ENCODE measurements around the gene DPEP3.

DPEP3 gene

DNA sequence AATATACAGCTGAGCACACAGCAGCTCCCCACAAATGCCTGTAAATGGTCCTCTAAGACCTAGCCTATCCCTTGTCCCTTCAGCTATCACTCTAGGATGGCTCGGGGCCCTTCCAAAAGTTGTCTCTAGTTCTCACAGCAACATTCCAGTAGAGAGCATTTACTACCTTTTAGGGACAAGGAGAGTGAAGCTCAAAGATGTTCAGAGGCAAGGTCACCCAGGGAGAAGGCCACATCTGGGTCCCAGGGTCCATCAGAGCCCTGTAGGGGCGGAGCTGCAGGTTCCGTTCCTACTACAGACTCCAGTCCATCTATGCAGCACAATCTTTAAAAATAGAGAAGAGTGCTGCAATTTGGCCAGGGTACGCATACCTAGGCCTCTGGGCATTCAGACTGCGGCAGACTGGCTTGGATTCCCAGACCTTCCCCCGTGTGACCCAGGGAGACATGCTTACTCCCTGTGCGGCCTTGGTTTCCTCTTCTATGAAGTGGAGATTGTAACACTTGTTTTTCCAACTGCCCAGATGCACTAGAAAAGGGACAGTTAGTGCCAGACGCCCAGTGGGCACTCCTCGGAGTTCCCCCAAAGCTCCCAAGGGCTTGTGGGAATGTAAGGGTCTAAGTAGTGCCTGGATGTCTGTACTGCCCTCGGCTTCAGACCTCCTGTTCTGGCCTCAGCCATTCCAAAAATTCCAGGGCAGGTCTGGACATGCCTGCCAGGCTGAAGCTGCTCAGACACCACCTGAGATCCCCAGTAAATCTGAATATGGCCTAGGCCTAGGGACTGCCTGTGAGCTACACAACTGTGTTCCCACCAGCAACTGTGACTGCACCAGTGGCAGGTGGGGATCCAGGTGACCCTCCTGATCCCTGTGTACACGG, 14.4 kb downstream of the DPEP3 start:
- H3K4me3 ChIP-seq (ENCODE audit: low read length) = peak overlapping the region; percentile 82
- TF ChIP-seq, protein P1, sequence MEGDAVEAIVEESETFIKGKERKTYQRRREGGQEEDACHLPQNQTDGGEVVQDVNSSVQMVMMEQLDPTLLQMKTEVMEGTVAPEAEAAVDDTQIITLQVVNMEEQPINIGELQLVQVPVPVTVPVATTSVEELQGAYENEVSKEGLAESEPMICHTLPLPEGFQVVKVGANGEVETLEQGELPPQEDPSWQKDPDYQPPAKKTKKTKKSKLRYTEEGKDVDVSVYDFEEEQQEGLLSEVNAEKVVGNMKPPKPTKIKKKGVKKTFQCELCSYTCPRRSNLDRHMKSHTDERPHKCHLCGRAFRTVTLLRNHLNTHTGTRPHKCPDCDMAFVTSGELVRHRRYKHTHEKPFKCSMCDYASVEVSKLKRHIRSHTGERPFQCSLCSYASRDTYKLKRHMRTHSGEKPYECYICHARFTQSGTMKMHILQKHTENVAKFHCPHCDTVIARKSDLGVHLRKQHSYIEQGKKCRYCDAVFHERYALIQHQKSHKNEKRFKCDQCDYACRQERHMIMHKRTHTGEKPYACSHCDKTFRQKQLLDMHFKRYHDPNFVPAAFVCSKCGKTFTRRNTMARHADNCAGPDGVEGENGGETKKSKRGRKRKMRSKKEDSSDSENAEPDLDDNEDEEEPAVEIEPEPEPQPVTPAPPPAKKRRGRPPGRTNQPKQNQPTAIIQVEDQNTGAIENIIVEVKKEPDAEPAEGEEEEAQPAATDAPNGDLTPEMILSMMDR (IDR thresholded peaks at IDR 0.05; ENCODE audit: insufficient read depth, low read depth, low read length, missing control alignments) = no peak
- DNase-seq (ENCODE audit: low read depth) = peak; percentile 72

DNA sequence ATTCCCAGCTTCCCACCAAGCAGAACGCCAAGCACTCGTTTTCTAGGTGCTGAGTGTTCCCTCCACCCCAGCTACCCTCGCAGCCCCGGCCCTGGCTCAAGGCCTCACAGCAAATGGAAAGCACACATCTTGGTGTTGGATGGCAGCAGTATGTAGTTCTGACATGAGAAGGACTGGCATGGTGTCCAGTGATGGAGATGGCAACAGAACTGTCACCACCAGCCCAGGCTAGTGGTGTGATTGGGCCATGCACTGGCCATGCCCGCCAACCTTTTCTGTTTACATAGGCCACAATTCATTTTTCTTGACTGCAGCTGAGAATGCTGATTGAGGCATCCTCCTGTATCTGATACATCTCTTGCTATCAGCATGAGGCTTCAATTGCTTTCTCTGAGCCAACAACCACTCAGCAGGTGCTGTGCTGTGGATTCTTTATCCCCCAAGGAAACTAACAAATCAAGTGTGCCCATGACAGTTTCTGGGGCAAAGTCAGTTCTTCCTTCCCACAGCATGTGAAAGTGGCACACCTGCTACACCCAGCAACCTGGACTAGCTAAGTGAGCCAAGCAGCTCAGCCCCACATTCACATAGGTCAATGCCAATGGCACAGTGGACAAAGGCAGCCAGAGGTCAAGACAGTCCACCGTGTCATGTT, 15.7 kb downstream of the DPEP3 start:
- DNase-seq (ENCODE audit: low read depth) = no peak
- TF ChIP-seq, protein P1 (IDR thresholded peaks at IDR 0.05; ENCODE audit: insufficient read depth, low read depth, low read length, missing control alignments) = no peak
- H3K4me3 ChIP-seq (ENCODE audit: low read length) = no peak overlapping the region

DNA sequence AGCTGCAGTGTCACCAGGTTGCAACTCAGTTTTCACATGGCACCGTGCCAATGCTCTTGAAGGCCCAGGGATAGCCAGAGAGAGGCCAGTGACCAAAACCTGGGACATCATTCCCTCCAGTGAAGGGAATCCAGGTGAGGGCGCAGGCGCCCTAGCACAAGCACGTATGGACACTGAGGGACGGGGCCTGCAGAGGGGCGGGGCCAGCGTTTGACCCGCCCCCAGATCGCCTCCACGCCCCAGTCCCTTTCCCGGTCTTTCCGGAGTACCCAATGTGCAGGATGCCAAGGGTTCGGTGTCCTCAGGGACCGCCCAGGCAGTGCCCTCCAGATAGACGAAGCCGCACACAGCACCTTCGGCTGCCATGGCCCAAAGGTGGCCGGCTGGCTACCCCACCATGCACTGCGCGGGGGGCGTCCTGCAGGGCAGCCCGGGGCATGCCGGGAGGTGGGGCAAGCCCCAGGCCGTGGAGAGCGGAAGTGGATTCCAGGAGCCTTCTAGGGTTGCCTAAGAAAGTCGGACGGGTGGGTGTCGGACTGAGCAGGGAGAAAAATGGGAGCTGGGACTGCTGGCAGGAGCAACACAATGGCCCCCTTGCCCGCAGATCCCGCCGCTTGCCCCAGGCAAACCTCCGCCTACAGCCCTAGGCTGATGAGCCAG, 16.5 kb downstream of the DPEP3 start:
- no peak for DNase-seq (ENCODE audit: low read depth)
- H3K4me3 ChIP-seq (ENCODE audit: low read length) = no peak overlapping the region
- TF ChIP-seq, protein P1 (IDR thresholded peaks at IDR 0.05; ENCODE audit: insufficient read depth, low read depth, low read length, missing control alignments) = no peak

DNA sequence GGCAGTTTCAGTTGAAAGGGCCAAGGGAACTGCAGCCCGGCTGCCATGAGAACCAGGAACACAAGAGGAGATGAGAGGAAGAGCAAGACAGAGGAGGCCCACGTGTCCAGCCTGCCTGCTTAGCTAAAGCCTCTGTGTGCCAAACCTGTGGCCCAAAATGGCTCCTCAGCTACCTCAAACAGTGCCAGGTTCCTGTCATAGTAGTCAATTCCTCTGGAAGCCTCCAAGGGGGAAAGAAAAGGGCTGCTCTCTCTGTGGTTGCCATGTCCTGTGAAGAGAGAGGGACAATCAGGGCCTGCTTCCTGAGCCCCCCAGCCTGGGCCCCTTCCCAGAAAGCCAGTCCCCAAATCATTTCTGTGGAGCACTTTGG, 17.0 kb downstream of the DPEP3 start:
- DNase-seq (ENCODE audit: low read depth) = no peak
- H3K4me3 ChIP-seq (ENCODE audit: low read length) = no peak overlapping the region
- TF ChIP-seq, protein P1 (IDR thresholded peaks at IDR 0.05; ENCODE audit: insufficient read depth, low read depth, low read length, missing control alignments) = no peak

DNA sequence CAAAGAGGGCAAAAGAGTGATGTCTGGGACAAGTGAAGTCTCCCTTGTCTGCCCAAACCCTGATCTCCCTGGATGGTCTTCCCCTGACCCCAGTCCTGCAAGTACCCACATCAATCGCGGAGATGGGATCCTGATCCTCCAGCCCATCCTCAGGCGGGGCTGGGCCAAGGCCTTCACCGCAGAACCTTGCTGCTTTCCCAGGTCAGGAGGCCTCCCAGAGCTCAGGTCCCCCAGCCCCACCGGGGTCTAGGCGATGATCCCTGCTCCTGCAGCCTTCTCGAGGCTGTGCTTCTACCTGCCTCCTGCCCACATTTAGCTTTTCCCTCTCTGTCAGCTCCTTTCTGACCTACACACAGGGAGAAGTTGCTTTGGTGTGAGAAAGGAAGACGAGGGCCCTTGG, 18.2 kb downstream of the DPEP3 start:
- H3K4me3 ChIP-seq (ENCODE audit: low read length) = no peak overlapping the region
- TF ChIP-seq, protein P1 (IDR thresholded peaks at IDR 0.05; ENCODE audit: insufficient read depth, low read depth, low read length, missing control alignments) = no peak
- no peak for DNase-seq (ENCODE audit: low read depth)

DNA sequence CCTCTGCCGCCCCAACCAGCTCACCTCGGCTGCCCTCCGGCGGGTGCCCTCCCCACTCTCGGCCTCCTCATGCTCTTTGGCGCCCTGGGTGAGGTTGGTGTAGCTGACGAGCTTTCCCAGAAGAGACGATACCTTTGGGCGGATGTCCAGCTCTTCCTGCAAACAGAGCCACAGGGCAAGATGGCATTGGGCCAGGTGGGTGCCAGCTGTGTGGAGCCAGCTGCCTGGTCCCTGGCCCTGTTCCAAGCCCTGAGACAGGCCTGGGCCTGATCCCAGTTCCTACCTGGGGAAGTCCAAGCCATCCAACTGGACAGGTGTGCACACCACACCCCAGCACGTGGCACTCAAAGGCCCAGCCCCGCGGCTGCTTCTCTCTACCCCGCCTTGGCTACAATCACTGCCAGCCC, 18.7 kb downstream of the DPEP3 start:
- no peak overlapping the region for H3K4me3 ChIP-seq (ENCODE audit: low read length)
- peak; percentile 99 for DNase-seq (ENCODE audit: low read depth)
- TF ChIP-seq, protein P1 (IDR thresholded peaks at IDR 0.05; ENCODE audit: insufficient read depth, low read depth, low read length, missing control alignments) = no peak

Measured in epithelial cell of esophagus (primary cell).